ENCODE results near the gene SALL3. TPM values are rescaled to one million over a fixed set of nuclear protein-coding genes. Genes with fewer than 3 reads are reported as not detected.

Gene SALL3
- total RNA-seq, 4 donors from 2014 or later = not detected

DNA sequence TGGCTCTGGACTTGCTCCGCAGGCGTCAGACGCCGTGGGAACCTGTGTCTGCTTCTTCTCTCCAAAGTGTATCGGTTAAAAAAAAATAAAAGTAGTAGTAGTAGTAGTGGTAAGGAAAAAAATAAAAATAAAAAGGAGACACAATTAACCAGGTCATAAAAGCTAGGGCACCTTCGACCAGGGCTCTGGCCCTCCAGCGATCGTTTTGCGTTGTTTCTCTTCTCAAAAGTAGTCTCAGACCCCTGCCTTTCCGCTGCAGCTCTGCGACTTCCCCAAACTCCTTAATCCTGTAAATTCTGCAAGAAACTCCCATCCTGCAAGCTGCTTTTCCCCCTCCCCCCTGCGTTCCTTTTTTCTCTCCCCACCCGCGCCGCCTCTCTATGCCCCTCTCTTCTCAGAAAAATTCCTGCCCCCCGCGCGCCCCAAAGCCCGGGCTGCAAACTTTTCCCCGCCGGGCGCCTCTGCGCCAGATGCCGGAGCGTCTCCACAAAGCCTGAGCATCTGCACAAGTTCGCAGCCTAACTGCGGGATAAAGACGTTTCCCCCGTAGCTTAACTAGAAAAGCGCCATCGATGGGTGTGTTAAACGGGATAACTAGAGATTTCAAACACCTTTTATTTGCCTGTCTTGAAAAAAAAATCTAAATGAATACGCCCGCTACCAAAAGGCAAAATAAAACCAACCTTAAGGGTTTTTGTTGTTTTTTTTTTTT, 1.8 kb upstream of the SALL3 start:
- H3K36me3 ChIP-seq = no peaks in the 10 kb centered on the region
- no peak overlapping the region for H3K4me3 ChIP-seq
- no peak for TF ChIP-seq POLR2A (IDR thresholded peaks at IDR 0.05)
- peaks cover 0 to 47% (median 14%) of the 10 kb centered on the region in 3 donors for H3K4me1 ChIP-seq
- peaks cover 97% of the 10 kb centered on the region for H3K27me3 ChIP-seq
- H3K9me3 ChIP-seq = no peaks in the 10 kb centered on the region
- no peak for ATAC-seq
- H3K27ac ChIP-seq = no peak overlapping the region
- WGBS, 2 donors (ENCODE audit: low coverage in 1 of 2) = 2 to 6% methylated on average over 22 to 33 of the region's 34 CpGs

DNA sequence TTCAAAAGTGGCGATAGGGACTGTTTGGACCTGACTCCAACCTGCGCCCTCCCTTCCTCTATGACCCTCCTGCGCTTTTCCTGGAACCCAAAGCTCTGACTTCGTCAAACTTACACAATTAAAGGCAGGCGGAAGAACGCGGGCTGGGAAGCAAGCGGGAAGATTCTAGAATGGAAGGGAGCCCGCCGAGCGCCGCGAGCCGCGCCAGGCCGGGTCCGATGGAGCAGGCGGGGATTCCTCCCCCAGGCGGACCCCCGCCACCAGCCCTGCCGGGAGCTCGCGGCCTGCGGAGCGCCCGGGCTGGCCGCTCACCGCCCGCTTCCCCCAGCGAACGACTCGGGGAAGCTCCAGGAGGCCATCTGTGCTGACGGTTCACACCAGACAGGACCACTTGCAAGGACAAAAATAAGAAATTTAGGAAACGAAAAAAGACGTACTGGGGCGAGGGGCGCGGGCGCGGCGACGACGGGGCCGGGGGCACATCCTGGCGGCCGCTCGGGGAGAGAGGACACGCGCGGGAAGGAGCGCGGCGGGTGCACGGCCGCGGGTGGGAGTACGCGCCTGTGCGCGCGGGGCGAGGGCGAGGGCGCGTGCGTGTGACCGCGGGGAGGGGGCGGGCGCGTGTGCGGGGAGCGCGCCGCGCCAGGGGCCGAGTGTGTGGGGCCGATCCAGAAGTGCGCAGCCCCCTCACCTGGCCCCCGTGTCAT, 1.1 kb upstream of the SALL3 start:
- TF ChIP-seq EP300 (IDR thresholded peaks at IDR 0.05) (no peak), POLR2AphosphoS5 (IDR thresholded peaks at IDR 0.05) (no peak), POLR2A (IDR thresholded peaks at IDR 0.05) (no peak)
- TF ChIP-seq, protein P1, sequence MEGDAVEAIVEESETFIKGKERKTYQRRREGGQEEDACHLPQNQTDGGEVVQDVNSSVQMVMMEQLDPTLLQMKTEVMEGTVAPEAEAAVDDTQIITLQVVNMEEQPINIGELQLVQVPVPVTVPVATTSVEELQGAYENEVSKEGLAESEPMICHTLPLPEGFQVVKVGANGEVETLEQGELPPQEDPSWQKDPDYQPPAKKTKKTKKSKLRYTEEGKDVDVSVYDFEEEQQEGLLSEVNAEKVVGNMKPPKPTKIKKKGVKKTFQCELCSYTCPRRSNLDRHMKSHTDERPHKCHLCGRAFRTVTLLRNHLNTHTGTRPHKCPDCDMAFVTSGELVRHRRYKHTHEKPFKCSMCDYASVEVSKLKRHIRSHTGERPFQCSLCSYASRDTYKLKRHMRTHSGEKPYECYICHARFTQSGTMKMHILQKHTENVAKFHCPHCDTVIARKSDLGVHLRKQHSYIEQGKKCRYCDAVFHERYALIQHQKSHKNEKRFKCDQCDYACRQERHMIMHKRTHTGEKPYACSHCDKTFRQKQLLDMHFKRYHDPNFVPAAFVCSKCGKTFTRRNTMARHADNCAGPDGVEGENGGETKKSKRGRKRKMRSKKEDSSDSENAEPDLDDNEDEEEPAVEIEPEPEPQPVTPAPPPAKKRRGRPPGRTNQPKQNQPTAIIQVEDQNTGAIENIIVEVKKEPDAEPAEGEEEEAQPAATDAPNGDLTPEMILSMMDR (IDR thresholded peaks at IDR 0.05) = no peak
- no peak for ATAC-seq
- Histone ChIP-seq H3K27ac (no peak overlapping the region), H3K4me3 (peak overlapping the region in 1 of 2 donors; percentile 30), H3K27me3 (peaks cover 97% of the 10 kb centered on the region), H3K9me3 (no peaks in the 10 kb centered on the region), H3K36me3 (no peaks in the 10 kb centered on the region), H3K4me1 (peaks cover 0 to 40% (median 14%) of the 10 kb centered on the region in 3 donors)
- 2 to 17% methylated on average over 2 to 20 of the region's 80 CpGs for WGBS, 2 donors (ENCODE audit: low coverage in 1 of 2)

GRCh38 chr18:78979056-78979729, 425 bp upstream of the SALL3 start:
- Histone ChIP-seq H3K4me1 (peaks cover 0 to 33% (median 11%) of the 10 kb centered on the region in 3 donors), H3K36me3 (no peaks in the 10 kb centered on the region), H3K27ac (no peak overlapping the region), H3K9me3 (no peaks in the 10 kb centered on the region), H3K4me3 (peak overlapping the region in 1 of 2 donors; percentile 30), H3K27me3 (peaks cover 97% of the 10 kb centered on the region)
- no peak for ATAC-seq
- WGBS, 2 donors (ENCODE audit: low coverage in 1 of 2) = 0% methylated on average over 2 of the region's 98 CpGs; no CpG with 5 or more reads in 1 of the 2 donors
- TF ChIP-seq EP300 (IDR thresholded peaks at IDR 0.05) (no peak), POLR2AphosphoS5 (IDR thresholded peaks at IDR 0.05) (no peak), POLR2A (IDR thresholded peaks at IDR 0.05) (no peak)
- TF ChIP-seq, protein P1 (IDR thresholded peaks at IDR 0.05) = no peak

- Histone ChIP-seq H3K9me3 (no peaks in the 10 kb centered on the region), H3K4me3 (peak overlapping the region in 1 of 2 donors; percentile 29), H3K27me3 (peaks cover 97% of the 10 kb centered on the region), H3K27ac (no peak overlapping the region), H3K36me3 (no peaks in the 10 kb centered on the region), H3K4me1 (peaks cover 0 to 29% (median 10%) of the 10 kb centered on the region in 3 donors)
- no peak for ATAC-seq
- no CpG with 5 or more reads among the region's 71 CpGs for WGBS, 2 donors (ENCODE audit: low coverage in 1 of 2)
- TF ChIP-seq POLR2AphosphoS5 (IDR thresholded peaks at IDR 0.05) = no peak
- no peak for TF ChIP-seq POLR2A (IDR thresholded peaks at IDR 0.05)
Observed at GRCh38 chr18:78980279-78980771, 707 bp downstream of the SALL3 start.

DNA sequence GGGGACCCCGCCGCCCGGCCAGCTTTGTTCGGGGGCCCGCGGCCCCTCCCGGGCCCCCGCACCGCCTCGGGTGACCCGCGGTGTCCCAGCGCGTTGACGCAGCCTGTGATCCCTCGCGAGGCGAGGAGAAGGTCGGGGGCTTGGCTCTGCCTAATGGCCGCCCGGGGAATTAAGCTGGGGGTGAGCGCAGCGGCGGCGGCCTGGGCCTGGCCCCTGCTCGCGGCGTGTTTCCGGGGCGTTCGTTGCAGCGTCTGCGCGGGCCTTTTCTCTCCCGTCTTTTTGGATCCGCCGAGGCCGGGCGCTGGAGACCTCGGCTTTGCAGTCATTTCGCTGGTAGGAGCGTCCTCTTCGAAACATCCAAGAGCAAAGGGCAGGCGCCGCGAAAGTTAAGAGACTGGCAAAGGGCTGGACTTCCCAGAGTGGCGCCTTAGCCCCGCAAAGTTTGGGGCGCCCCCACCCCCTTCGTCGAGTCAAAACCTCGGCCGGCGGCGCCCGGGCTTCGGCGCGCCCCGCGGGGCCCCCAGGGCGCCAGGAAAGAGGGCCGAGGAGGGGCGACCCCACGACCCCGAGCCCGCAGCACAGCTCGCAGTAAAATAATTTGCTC, 1.3 kb downstream of the SALL3 start:
- Histone ChIP-seq H3K27me3 (peaks cover 97% of the 10 kb centered on the region), H3K36me3 (no peaks in the 10 kb centered on the region), H3K4me1 (peaks cover 0 to 29% (median 10%) of the 10 kb centered on the region in 3 donors), H3K9me3 (no peaks in the 10 kb centered on the region), H3K4me3 (peak overlapping the region in 1 of 2 donors; percentile 29), H3K27ac (no peak overlapping the region)
- ATAC-seq = no peak
- no CpG with 5 or more reads among the region's 68 CpGs for WGBS, 2 donors (ENCODE audit: low coverage in 1 of 2)
- TF ChIP-seq EP300 (IDR thresholded peaks at IDR 0.05) (no peak), POLR2AphosphoS5 (IDR thresholded peaks at IDR 0.05) (no peak), POLR2A (IDR thresholded peaks at IDR 0.05) (no peak)
- TF ChIP-seq, protein P1 (IDR thresholded peaks at IDR 0.05) = no peak

All from gastroesophageal sphincter (tissue), 4 donors.